Measurements from ENCODE around the gene SORCS1. TPM values are rescaled to one million over a fixed set of nuclear protein-coding genes. Genes with fewer than 3 reads are reported as not detected.

Gene SORCS1
- total RNA-seq, 1 experiment from 2014 or later = 0.11 TPM

- DNase-seq = no peak
- no peak overlapping the region for H3K4me2 ChIP-seq (ENCODE audit: low read length)
- TF ChIP-seq CTCF (conservative IDR thresholded peaks at IDR 0.05; ENCODE audit: low read depth, low read length) (no peak), EZH2 (IDR thresholded peaks at IDR 0.05; ENCODE audit: low read length, unreplicated experiment) (no peak), EZH2phosphoT487 (IDR thresholded peaks at IDR 0.05; ENCODE audit: borderline replicate concordance, low read length) (no peak)
- BruUV-seq (replicated peaks) = no TSS peak
- ChIA-PET POLR2A (ENCODE audit: unreplicated experiment) (no interaction called here), CTCF (no interaction called here)
- no peaks in the 10 kb centered on the region for H3K4me1 ChIP-seq (ENCODE audit: insufficient read depth, low read length)
- ATAC-seq = no peak
- no peaks in the 10 kb centered on the region for H4K20me1 ChIP-seq (ENCODE audit: low read length)
- peaks cover 54% of the 10 kb centered on the region for H3K27me3 ChIP-seq (ENCODE audit: low read length)
- H3K9me3 ChIP-seq (ENCODE audit: low read length) = no peaks in the 10 kb centered on the region
- intact Hi-C loops (cut with micrococcal nuclease) = no loop called here
- no peaks in the 10 kb centered on the region for H3K36me3 ChIP-seq (ENCODE audit: low read depth, low read length)
- H3K27ac ChIP-seq (ENCODE audit: low read length) = no peak overlapping the region
- no peak overlapping the region for H3K9ac ChIP-seq (ENCODE audit: low read length)
- H3K79me2 ChIP-seq (ENCODE audit: low read length) = no peaks in the 10 kb centered on the region
- no peak overlapping the region for H2AFZ ChIP-seq (ENCODE audit: low read length)
- H3K9me2 ChIP-seq (replicated peaks; ENCODE audit: low read length) = no peaks in the 10 kb centered on the region
- no peak overlapping the region for H3K4me3 ChIP-seq (ENCODE audit: low read length)
- no peaks in the 10 kb centered on the region for H3F3A ChIP-seq (ENCODE audit: low read length, unreplicated experiment)
These were observed 379.0 kb downstream of the SORCS1 start for GRCh38 chr10:106785528-106785927.

GRCh38 chr10:106780632-106781031 lies 383.9 kb downstream of the SORCS1 start:
- ATAC-seq (no peak), DNase-seq (no peak)
- peaks cover 81% of the 10 kb centered on the region for H3K27me3 ChIP-seq (ENCODE audit: low read length)
- POLR2A ChIA-PET (ENCODE audit: unreplicated experiment) = no interaction called here
- no peak overlapping the region for H2AFZ ChIP-seq (ENCODE audit: low read length)
- BruUV-seq (replicated peaks) = no TSS peak
- no peaks in the 10 kb centered on the region for H3K79me2 ChIP-seq (ENCODE audit: low read length)
- H3K9ac ChIP-seq (ENCODE audit: low read length) = no peak overlapping the region
- H3K4me1 ChIP-seq (ENCODE audit: insufficient read depth, low read length) = no peaks in the 10 kb centered on the region
- no peak overlapping the region for H3K4me3 ChIP-seq (ENCODE audit: low read length)
- H3F3A ChIP-seq (ENCODE audit: low read length, unreplicated experiment) = no peaks in the 10 kb centered on the region
- intact Hi-C loops (cut with micrococcal nuclease) = no loop called here
- TF ChIP-seq CTCF (conservative IDR thresholded peaks at IDR 0.05; ENCODE audit: low read depth, low read length) = no peak
- TF ChIP-seq EZH2phosphoT487 (IDR thresholded peaks at IDR 0.05; ENCODE audit: borderline replicate concordance, low read length) = no peak
- no peak for TF ChIP-seq EZH2 (IDR thresholded peaks at IDR 0.05; ENCODE audit: low read length, unreplicated experiment)
- no peak overlapping the region for H3K4me2 ChIP-seq (ENCODE audit: low read length)
- CTCF ChIA-PET = no interaction called here
- no peaks in the 10 kb centered on the region for H3K36me3 ChIP-seq (ENCODE audit: low read depth, low read length)
- no peaks in the 10 kb centered on the region for H3K9me3 ChIP-seq (ENCODE audit: low read length)
- H3K27ac ChIP-seq (ENCODE audit: low read length) = no peak overlapping the region
- H3K9me2 ChIP-seq (replicated peaks; ENCODE audit: low read length) = no peaks in the 10 kb centered on the region
- H4K20me1 ChIP-seq (ENCODE audit: low read length) = no peaks in the 10 kb centered on the region

- no peak overlapping the region for H3K27ac ChIP-seq (ENCODE audit: low read length)
- H3K79me2 ChIP-seq (ENCODE audit: low read length) = no peaks in the 10 kb centered on the region
- no peak overlapping the region for H3K4me2 ChIP-seq (ENCODE audit: low read length)
- no peaks in the 10 kb centered on the region for H3K36me3 ChIP-seq (ENCODE audit: low read depth, low read length)
- ChIA-PET POLR2A (ENCODE audit: unreplicated experiment) (no interaction called here), CTCF (no interaction called here)
- no peaks in the 10 kb centered on the region for H3K4me1 ChIP-seq (ENCODE audit: insufficient read depth, low read length)
- H3K4me3 ChIP-seq (ENCODE audit: low read length) = no peak overlapping the region
- no peak for DNase-seq
- peaks cover 84% of the 10 kb centered on the region for H3K27me3 ChIP-seq (ENCODE audit: low read length)
- no peak overlapping the region for H2AFZ ChIP-seq (ENCODE audit: low read length)
- no peak for ATAC-seq
- H3F3A ChIP-seq (ENCODE audit: low read length, unreplicated experiment) = no peaks in the 10 kb centered on the region
- H4K20me1 ChIP-seq (ENCODE audit: low read length) = no peaks in the 10 kb centered on the region
- TF ChIP-seq CTCF (conservative IDR thresholded peaks at IDR 0.05; ENCODE audit: low read depth, low read length) = no peak
- TF ChIP-seq EZH2 (IDR thresholded peaks at IDR 0.05; ENCODE audit: low read length, unreplicated experiment) = no peak
- TF ChIP-seq EZH2phosphoT487 (IDR thresholded peaks at IDR 0.05; ENCODE audit: borderline replicate concordance, low read length) = no peak
- intact Hi-C loops (cut with micrococcal nuclease) = no loop called here
- H3K9me3 ChIP-seq (ENCODE audit: low read length) = no peaks in the 10 kb centered on the region
- no peak overlapping the region for H3K9ac ChIP-seq (ENCODE audit: low read length)
- H3K9me2 ChIP-seq (replicated peaks; ENCODE audit: low read length) = no peaks in the 10 kb centered on the region
- BruUV-seq (replicated peaks) = no TSS peak
These were observed 386.7 kb downstream of the SORCS1 start for GRCh38 chr10:106777841-106778240.
